Thymus (tissue), 11 donors: ENCODE measurements around the gene LCTL. TPM values are rescaled to one million over a fixed set of nuclear protein-coding genes. Genes with fewer than 3 reads are reported as not detected.

Experiments
- DNase-seq, 9 donors: peaks; one replicate each; pipeline ENCODE4 v3.0.0-alpha.2; 2013; ENCODE audit warnings: low spot score in 9 of 9, low read depth in 6 of 9, missing footprints in 1 of 9
- H3K27ac ChIP-seq, 2 donors: one replicate each; pipeline ENCODE4 v1.5.1; 2013; ENCODE audit warnings: control low read depth in 1 of 2, low read depth in 1 of 2, low read length in 1 of 2, mild to moderate bottlenecking in 1 of 2, moderate library complexity in 1 of 2
- H3K27me3 ChIP-seq, 2 donors: one replicate each; pipeline ENCODE4 v1.5.1; 2013; ENCODE audit warnings: low read length in 1 of 2; ENCODE audit not compliant: control insufficient read depth in 2 of 2, insufficient read depth in 1 of 2
- H3K36me3 ChIP-seq, 2 donors: one replicate each; pipeline ENCODE4 v1.5.1; 2013; ENCODE audit warnings: low read length in 1 of 2, mild to moderate bottlenecking in 1 of 2, moderate library complexity in 1 of 2; ENCODE audit not compliant: control insufficient read depth in 2 of 2, insufficient read depth in 2 of 2
- H3K4me1 ChIP-seq, 2 donors: one replicate each; pipeline ENCODE4 v1.5.1; 2013; ENCODE audit warnings: low read length in 2 of 2; ENCODE audit not compliant: control insufficient read depth in 2 of 2, insufficient read depth in 2 of 2
- H3K4me3 ChIP-seq, 2 donors: one replicate each; pipeline ENCODE4 v1.5.1; 2013; ENCODE audit warnings: low read length in 2 of 2, control low read depth in 1 of 2, mild to moderate bottlenecking in 1 of 2
- H3K9me3 ChIP-seq, 2 donors: one replicate each; pipeline ENCODE4 v1.5.1; 2013; ENCODE audit warnings: low read length in 1 of 2, mild to moderate bottlenecking in 1 of 2; ENCODE audit not compliant: control insufficient read depth in 2 of 2, insufficient read depth in 1 of 2
- WGBS: extraction: QIAGEN DNeasy Blood & Tissue Kit; methylation state at CpG from one replicate; pipeline ENCODE4 v1.1.7; 2013; 5-methylcytosine and 5-hydroxymethylcytosine counted together
- polyA plus RNA-seq: library from polyadenylated mRNA; stranded (reverse); fragments of 200-250 nt; gene quantifications from one replicate; pipeline ENCODE4 v1.2.3, GENCODE V29; 2013
- total RNA-seq: library from RNA; stranded (reverse); fragments of 120-200 nt; gene quantifications from one replicate; pipeline ENCODE4 v1.2.4, GENCODE V29; 2013
- donor health status: healthy.

LCTL gene
- total and polyA plus RNA-seq, 2 donors: 0.07 TPM; not detected in 1

DNA sequence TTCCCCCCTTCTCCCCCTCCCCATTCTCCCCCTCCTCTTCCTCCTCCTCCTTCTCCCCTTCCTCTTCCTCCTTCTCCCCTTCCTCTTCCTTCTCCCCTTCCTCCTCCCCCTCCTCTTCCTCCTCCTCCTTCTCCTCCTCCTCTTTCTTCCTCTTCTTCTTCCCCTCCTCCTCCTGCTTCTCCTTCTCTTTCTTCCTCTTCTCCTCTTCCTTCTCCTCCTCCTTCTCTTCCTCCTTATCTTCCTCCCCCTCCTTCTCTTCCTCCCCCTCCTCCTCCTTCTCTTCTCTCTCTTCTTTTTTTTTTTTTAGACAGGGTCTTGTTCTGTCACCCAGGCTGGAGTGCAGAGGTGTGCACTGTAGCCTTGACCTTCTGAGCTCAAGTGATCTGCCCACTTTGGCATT lies 21.2 kb upstream of the LCTL start:
- Histone ChIP-seq H3K27me3 (peaks cover 0 to 3% of the 10 kb centered on the region in 2 donors), H3K4me1 (no peaks in the 10 kb centered on the region), H3K27ac (no peak overlapping the region), H3K36me3 (no peaks in the 10 kb centered on the region), H3K4me3 (no peak overlapping the region), H3K9me3 (no peaks in the 10 kb centered on the region)
- DNase-seq: no peak

DNA sequence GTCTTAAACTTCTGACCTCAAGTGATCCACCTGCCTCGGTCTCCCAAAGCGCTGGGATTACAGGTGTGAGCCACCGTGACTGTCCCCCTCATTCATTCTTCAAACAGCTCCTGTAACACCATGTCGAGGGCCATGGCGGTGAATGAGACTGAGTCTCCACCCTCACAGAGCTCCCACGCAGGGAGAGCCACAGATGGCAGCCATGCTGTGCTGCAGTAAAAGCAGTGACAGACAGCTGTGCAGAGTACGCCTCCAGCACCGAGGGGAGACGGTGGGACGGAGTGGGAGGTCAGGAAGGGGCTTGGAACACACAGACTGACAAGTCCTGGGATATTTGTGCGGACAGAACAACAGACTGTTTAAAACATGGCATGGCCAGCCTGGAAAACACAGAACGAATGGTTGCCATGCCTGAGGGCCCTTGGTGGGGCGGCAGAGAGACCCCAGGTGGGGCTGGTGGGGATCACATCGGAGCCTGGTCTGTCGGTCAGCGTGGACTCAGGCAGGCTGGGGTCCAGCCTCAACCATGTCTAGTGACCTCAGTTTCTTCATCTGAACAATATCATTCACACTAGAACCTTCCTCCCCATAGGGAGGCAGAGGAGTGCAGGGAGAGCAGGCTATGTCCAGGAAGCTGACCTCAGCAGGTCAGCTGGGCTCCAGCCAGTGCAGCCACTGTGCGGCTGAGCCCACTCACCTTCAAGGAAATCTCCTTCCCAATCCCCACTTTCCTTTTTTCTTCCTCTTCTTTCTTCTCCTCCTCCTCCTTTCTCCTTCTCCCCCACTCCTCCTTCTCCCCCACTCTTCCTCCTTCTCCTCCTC lies 20.6 kb upstream of the LCTL start:
- whole genome bisulfite sequencing: 85% methylated on average over 17 of the region's 17 CpGs

DNA sequence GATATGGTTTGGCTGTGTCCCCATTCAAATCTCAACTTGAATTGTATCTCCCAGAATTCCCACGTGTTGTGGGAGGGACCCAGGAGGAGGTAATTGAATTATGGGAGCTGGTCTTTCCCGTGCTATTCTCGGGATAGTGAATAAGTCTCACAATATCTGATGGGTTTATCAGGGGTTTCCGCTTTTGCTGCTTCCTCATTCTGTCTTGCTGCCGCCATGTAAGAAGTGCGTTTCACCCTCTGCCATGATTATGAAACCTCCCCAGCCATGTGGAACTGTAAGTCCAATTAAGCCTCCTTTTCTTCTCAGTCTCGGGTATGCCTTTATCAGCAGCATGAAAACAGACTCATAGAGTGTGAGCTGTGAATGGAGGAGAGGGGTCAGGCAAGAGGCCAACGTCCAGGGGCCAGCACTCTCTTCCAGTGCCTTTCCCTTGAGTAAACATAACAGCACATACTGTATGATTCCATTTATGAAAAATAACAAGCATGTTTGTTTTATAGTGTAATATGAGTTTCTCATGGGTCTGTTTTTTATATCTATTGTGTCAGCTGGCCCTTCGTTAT lies 16.3 kb upstream of the LCTL start:
- H3K4me3 ChIP-seq: no peak overlapping the region
- 95% methylated on average over 9 of the region's 9 CpGs for WGBS
- no peaks in the 10 kb centered on the region for H3K36me3 ChIP-seq
- H3K27me3 ChIP-seq: peaks cover 0 to 3% of the 10 kb centered on the region in 2 donors
- H3K9me3 ChIP-seq: no peaks in the 10 kb centered on the region
- no peaks in the 10 kb centered on the region for H3K4me1 ChIP-seq
- DNase-seq: no peak
- H3K27ac ChIP-seq: no peak overlapping the region

More for the DNA sequence above, 20.6 kb upstream of the LCTL start:
- DNase-seq: no peak
- Histone ChIP-seq H3K9me3 (no peaks in the 10 kb centered on the region), H3K4me3 (no peak overlapping the region), H3K27me3 (peaks cover 0 to 3% of the 10 kb centered on the region in 2 donors), H3K36me3 (no peaks in the 10 kb centered on the region), H3K27ac (no peak overlapping the region), H3K4me1 (no peaks in the 10 kb centered on the region)

DNA sequence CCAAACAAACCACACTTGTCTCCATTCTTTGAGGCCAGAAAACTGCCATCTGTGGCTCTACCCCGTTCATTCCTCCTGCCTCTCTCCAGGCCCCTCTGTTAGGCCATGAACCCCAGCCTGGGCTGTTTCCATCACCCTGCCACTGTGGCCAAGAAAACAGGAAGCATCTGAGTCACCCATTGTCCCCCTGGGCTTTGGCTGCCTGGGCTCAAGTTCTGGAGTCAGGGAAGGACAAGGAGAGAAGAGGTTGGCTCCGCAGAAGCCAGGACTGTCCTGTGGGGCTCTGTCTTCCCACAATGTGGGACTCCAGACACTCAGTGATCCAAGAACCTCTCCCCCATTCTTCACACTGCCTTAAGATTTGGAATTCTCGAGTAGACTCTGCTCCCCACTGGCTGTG lies 14.8 kb upstream of the LCTL start:
- Histone ChIP-seq H3K4me1 (no peaks in the 10 kb centered on the region), H3K36me3 (no peaks in the 10 kb centered on the region), H3K27me3 (no peaks in the 10 kb centered on the region), H3K4me3 (no peak overlapping the region), H3K9me3 (no peaks in the 10 kb centered on the region), H3K27ac (no peak overlapping the region)
- 85% methylated on average over 3 of the region's 3 CpGs for WGBS
- DNase-seq: no peak

DNA sequence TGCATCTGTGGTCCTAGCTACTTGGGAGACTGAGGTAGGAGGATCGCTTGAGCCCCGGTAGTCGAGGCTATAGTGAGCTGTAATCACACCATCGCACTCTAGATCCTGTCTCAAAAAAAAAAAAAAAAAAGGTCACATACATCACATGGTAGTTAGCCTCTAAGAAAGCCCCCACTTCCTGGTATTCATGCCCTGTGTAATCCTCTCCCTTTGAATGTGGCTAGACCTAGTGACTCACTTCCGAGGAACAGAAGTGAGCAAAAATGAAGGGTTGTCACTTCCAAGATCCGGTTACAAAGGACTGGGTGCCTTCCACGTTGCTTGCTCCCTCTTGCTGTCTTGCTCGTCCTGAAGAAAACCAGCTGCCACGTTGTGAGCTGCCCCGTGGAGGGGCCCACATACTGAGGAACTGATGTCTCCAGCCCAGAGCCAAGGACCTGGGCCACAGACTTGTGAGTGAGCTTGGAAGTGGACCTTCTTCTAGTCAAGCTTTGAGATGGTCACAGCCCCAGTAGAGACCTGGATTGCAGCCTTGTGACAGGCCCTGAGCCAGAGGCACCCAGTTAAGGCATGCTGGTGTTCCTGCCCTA lies 12.6 kb upstream of the LCTL start:
- Histone ChIP-seq H3K4me1 (no peaks in the 10 kb centered on the region), H3K36me3 (no peaks in the 10 kb centered on the region), H3K27me3 (no peaks in the 10 kb centered on the region), H3K27ac (no peak overlapping the region), H3K4me3 (no peak overlapping the region), H3K9me3 (no peaks in the 10 kb centered on the region)
- WGBS: 80% methylated on average over 10 of the region's 10 CpGs
- DNase-seq: no peak

DNA sequence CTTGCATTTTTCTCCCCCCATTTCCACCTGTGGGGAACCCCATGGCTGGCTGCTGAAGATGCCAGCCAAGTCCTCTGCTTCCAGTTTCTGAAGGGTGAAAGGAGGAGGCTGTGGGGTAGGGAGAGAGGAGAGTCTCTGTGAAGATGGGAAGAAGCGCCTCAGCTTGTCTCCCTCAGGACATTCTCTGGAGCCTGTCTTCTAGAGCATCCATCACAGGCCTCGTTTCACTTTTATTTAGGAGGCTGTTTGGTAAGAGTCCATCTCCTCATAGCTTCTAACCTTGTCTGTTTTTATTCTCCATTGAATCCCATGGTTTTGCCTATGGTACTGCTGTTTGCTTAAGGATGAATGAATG lies 8.8 kb upstream of the LCTL start:
- H3K4me1 ChIP-seq: no peaks in the 10 kb centered on the region
- H3K27ac ChIP-seq: no peak overlapping the region
- H3K27me3 ChIP-seq: no peaks in the 10 kb centered on the region
- no peaks in the 10 kb centered on the region for H3K9me3 ChIP-seq
- no peaks in the 10 kb centered on the region for H3K36me3 ChIP-seq
- DNase-seq: no peak
- 97% methylated on average over 2 of the region's 2 CpGs for WGBS
- no peak overlapping the region for H3K4me3 ChIP-seq

DNA sequence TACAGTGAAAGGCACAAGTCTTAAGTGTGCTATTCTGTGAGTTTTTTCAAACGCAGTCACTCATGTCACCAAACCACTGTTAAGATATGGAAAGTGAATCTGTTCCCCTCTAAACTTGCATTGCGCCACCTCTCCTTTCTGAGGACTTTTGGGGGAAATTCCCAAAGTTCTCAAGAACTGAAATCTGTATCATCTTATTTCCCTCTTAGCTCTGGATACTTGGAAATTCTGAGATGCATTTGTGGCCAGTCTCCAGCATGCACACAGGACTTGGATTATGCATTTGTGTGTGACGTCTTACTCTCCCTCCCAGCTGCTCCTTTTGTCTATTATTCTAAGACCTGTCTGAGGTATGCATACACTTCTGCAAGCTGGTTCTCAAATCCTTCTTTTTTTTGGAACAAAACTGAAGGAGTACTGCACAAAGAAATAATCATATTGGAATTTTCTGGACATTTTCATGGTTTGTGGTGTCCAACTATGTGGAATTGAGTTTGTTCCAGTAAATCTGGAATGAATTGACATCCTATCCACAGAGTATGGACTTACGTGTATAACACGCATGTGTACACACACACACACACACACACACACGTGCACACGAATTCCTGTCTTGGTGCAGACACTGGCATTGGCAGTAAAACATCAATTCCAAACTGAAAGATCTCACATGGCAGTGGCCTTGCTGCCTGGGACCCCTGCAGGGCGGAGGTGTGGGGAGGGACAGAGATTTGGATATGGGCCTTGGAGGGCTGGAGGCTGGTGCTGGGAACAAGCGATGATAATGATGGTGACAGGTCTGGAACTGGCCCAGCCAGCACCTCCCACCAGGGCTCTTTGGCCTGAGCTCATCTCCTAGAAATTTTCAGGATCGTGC lies 8.2 kb upstream of the LCTL start:
- no peaks in the 10 kb centered on the region for H3K36me3 ChIP-seq
- DNase-seq: no peak
- 92% methylated on average over 10 of the region's 10 CpGs for WGBS
- no peaks in the 10 kb centered on the region for H3K4me1 ChIP-seq
- H3K4me3 ChIP-seq: no peak overlapping the region
- H3K27me3 ChIP-seq: no peaks in the 10 kb centered on the region
- no peaks in the 10 kb centered on the region for H3K9me3 ChIP-seq
- no peak overlapping the region for H3K27ac ChIP-seq

DNA sequence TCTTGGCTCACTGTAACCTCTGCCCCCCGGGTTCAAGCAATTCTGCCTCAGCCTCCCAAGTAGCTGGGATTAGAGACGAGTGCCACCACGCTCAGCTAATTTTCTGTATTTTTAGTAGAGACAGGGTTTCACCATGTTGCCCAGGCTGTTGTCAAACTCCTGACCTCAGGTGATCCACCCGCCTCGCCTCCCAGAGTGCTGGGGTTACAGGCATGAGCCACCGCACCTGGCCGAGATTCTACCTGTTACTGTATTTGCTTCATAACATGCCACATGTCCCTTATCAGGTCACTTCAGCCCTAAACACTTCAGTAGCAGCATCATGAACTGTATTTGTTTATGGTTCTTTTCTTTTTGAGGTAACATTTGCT lies 7.5 kb upstream of the LCTL start:
- Histone ChIP-seq H3K9me3 (no peaks in the 10 kb centered on the region), H3K27me3 (no peaks in the 10 kb centered on the region), H3K36me3 (no peaks in the 10 kb centered on the region), H3K27ac (no peak overlapping the region), H3K4me1 (no peaks in the 10 kb centered on the region), H3K4me3 (no peak overlapping the region)
- WGBS: 95% methylated on average over 7 of the region's 7 CpGs
- DNase-seq: no peak

DNA sequence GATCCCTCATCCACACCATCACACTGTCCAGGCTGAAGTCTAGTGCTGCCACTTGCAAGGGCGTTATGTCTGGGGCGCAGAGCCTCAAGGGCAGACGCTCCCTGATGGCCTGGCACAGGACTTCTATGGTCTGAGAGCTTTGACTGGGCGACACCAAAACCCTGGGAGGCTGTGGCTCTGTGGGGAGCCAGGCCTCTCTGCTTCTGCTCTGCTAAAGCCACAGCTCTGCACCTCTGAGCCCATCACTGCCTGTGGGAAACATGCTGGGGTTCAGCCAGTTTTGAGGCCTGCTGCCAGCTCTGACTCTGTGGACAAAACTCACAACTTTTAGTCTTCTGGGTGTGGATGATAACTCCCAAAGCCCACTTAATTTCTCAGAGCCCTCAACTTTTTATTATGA lies 6.3 kb upstream of the LCTL start:
- no peak overlapping the region for H3K27ac ChIP-seq
- no peaks in the 10 kb centered on the region for H3K36me3 ChIP-seq
- no peak for DNase-seq
- WGBS: 83% methylated on average over 4 of the region's 4 CpGs
- no peaks in the 10 kb centered on the region for H3K27me3 ChIP-seq
- no peaks in the 10 kb centered on the region for H3K9me3 ChIP-seq
- no peaks in the 10 kb centered on the region for H3K4me1 ChIP-seq
- no peak overlapping the region for H3K4me3 ChIP-seq
